Ovary (tissue), 9 donors: ENCODE results near the gene HCN2. TPM values are rescaled to one million over a fixed set of nuclear protein-coding genes. Genes with fewer than 3 reads are reported as not detected.
A peak's percentile ranks its signal among the peaks of the same experiment; 100 is the strongest.

Source experiments
- DNase-seq, 5 donors: peaks; one replicate each; pipeline ENCODE4 v3.0.0-alpha.2; 2019 to 2020
- H3K27ac ChIP-seq, 2 donors: fragments of 200-600 bp; one replicate each; pipeline versions ENCODE4 v1.5.1 to v1.8.0; 2019 to 2022
- H3K27me3 ChIP-seq: fragments of 200-600 bp; one replicate; pipeline ENCODE4 v1.8.0; 2022
- H3K36me3 ChIP-seq: fragments of 200-600 bp; sonication (generic); one replicate; pipeline ENCODE4 v1.5.1; 2019
- H3K4me1 ChIP-seq: one replicate; pipeline ENCODE4 v1.8.1; 2013; ENCODE audit warnings: mild to moderate bottlenecking, moderate library complexity; ENCODE audit not compliant: insufficient read depth
- H3K4me3 ChIP-seq: fragments of 200-600 bp; sonication (generic); one replicate; pipeline ENCODE4 v1.5.1; 2017
- H3K9me3 ChIP-seq, 2 donors: fragments of 200-600 bp in 1 of 2; sonication (generic) in 1 of 2; one replicate each; pipeline versions ENCODE4 v1.5.1 to v1.8.1; 2013 to 2019; ENCODE audit warnings: mild to moderate bottlenecking in 1 of 2, moderate library complexity in 1 of 2
- EP300 ChIP-seq: sonication (generic); formaldehyde crosslinking; IDR thresholded peaks from one replicate; pipeline ENCODE4 v1.6.1; 2017; ENCODE audit warnings: antibody characterized with exemption
- POLR2A ChIP-seq: fragments of 450-650 bp; IDR thresholded peaks from one replicate; pipeline ENCODE4 v1.6.1; 2017; ENCODE audit warnings: antibody characterized with exemption, mild to moderate bottlenecking, moderate library complexity
- WGBS, 3 donors: extraction: QIAGEN DNeasy Blood & Tissue Kit in 1 of 3; methylation state at CpG; one replicate each; pipeline versions ENCODE4 v1.1.5 to v1.1.7; 2013 to 2017; 5-methylcytosine and 5-hydroxymethylcytosine counted together
- intact Hi-C, 4 donors: fragments of 100-400 bp; cut with DNase I; formaldehyde crosslinking; loops; one replicate each; pipeline versions ENCODE4 v1.11.0 to v1.15.1; 2022 to 2023
- polyA plus RNA-seq, 2 donors: library from polyadenylated mRNA; stranded (reverse); fragments of 200-250 nt in 1 of 2; fragments of 350-450 nt in 1 of 2; fragmentation: Illumina TruSeq in 1 of 2; extraction: RNeasy Lipid Tissue Mini Kit (QIAGEN cat#74804) in 1 of 2; gene quantifications; one replicate each; pipeline ENCODE4 v1.2.3, GENCODE V29; 2013 to 2014
- total RNA-seq, 7 donors: library from RNA; depleted of rRNA in 2 of 7; stranded (reverse); fragments of >200 nt in 2 of 7; fragmentation: NEBNext Ultra II Directional in 3 of 7; extraction: Animal tissue kit (Norgen Biotek cat#: 25700) in 3 of 7; gene quantifications; one replicate each; pipeline versions ENCODE4 v1.1.0 to v1.2.4, GENCODE V29; 2016 to 2023
- TF ChIP-seq, protein P1 (sequence below), 3 donors: fragments of 450-650 bp in 2 of 3; fragments of 200-600 bp in 1 of 3; IDR thresholded peaks; one replicate each; pipeline versions ENCODE4 v1.5.1 to v1.8.0; 2016 to 2022; ENCODE audit warnings: antibody characterized with exemption in 3 of 3, mild to moderate bottlenecking in 1 of 3
- donor health status: DM: no; HTN: no; CAD: no; lungs with moderate emphysema.
- donor health status: DM: no; HTN: no; CAD: no.
- donor health status: Bipolar disorder and iron deficiency.
- donor health status: DM: yes; HTN: yes; CAD: no.
- donor health status: DM: no; HTN: no; CAD: no.
- donor health status: DM: yes; HTN: yes; CAD: no.

HCN2 gene
- total and polyA plus RNA-seq, 9 donors: 0.07 to 0.23 (median 0.12) TPM; not detected in 5

GRCh38 chr19:548886-549830 is 40.5 kb upstream of the HCN2 start:
- TF ChIP-seq, protein P1, sequence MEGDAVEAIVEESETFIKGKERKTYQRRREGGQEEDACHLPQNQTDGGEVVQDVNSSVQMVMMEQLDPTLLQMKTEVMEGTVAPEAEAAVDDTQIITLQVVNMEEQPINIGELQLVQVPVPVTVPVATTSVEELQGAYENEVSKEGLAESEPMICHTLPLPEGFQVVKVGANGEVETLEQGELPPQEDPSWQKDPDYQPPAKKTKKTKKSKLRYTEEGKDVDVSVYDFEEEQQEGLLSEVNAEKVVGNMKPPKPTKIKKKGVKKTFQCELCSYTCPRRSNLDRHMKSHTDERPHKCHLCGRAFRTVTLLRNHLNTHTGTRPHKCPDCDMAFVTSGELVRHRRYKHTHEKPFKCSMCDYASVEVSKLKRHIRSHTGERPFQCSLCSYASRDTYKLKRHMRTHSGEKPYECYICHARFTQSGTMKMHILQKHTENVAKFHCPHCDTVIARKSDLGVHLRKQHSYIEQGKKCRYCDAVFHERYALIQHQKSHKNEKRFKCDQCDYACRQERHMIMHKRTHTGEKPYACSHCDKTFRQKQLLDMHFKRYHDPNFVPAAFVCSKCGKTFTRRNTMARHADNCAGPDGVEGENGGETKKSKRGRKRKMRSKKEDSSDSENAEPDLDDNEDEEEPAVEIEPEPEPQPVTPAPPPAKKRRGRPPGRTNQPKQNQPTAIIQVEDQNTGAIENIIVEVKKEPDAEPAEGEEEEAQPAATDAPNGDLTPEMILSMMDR (IDR thresholded peaks at IDR 0.05): no peak
- no peak for TF ChIP-seq POLR2A
- no peak for TF ChIP-seq EP300
- Histone ChIP-seq H3K27ac (no peak overlapping the region), H3K9me3 (no peaks in the 10 kb centered on the region), H3K4me3 (no peak overlapping the region), H3K36me3 (no peaks in the 10 kb centered on the region), H3K4me1 (no peaks in the 10 kb centered on the region), H3K27me3 (no peaks in the 10 kb centered on the region)
- no peak for DNase-seq
- intact Hi-C loops: loop anchor here in 1 of 4 donors (5.0 kb wide), 1 partner anchor 408 kb away; no protein-coding TSS in a partner anchor
- 53 to 66% (median 56%) methylated on average over 50 to 52 of the region's 52 CpGs for whole genome bisulfite sequencing, 3 donors

DNA sequence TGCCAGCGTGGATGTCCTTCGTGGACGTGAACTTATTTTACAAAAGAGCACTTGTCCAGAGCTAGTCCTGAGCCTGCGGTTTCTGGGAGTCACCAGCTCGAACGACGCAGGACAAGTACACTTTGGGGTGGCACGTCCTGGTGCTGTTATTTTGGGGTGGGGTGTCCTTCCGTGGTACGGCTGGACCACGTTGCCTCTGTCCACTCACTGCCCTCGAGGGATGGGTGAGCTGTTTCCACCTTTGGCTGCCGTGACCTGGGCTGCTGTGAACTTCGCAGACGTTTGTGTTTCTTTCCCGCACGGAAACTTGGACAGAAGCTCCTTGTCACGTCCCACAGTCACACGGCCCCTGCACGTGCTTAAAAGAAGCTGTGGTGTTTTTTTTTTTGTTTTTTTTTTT is 34.9 kb upstream of the HCN2 start:
- no peak for DNase-seq
- H3K4me3 ChIP-seq: no peak overlapping the region
- H3K4me1 ChIP-seq: peaks cover 6% of the 10 kb centered on the region
- no peaks in the 10 kb centered on the region for H3K27me3 ChIP-seq
- H3K9me3 ChIP-seq: no peaks in the 10 kb centered on the region
- TF ChIP-seq POLR2A (no peak), EP300 (no peak)
- TF ChIP-seq, protein P1 (IDR thresholded peaks at IDR 0.05): no peak
- intact Hi-C loops: no loop called here
- WGBS, 3 donors: 66 to 79% (median 71%) methylated on average over 20 of the region's 20 CpGs
- H3K27ac ChIP-seq: no peak overlapping the region
- H3K36me3 ChIP-seq: no peaks in the 10 kb centered on the region

DNA sequence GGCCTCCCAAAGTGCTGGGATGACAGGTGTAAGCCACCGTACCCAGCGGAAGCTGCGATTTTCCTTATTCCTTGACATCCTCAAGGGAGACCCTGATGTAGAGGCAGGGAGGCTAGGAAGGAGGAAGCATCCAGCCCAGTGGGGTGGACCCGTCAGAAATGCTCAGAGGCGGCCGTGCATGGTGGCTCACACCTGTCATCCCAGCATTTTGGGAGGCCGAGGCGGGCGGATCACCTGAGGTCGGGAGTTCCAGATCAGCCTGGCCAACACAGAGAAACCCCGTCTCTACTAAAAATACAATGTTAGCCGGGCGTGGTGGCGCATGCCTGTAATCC is 34.2 kb upstream of the HCN2 start:
- no peak for DNase-seq
- Histone ChIP-seq H3K4me1 (peaks cover 6% of the 10 kb centered on the region), H3K4me3 (no peak overlapping the region), H3K27ac (no peak overlapping the region), H3K27me3 (no peaks in the 10 kb centered on the region), H3K36me3 (no peaks in the 10 kb centered on the region), H3K9me3 (no peaks in the 10 kb centered on the region)
- 90 to 94% (median 93%) methylated on average over 14 of the region's 14 CpGs for WGBS, 3 donors
- TF ChIP-seq POLR2A: no peak
- no peak for TF ChIP-seq EP300
- TF ChIP-seq, protein P1 (IDR thresholded peaks at IDR 0.05): no peak
- intact Hi-C loops: no loop called here

DNA sequence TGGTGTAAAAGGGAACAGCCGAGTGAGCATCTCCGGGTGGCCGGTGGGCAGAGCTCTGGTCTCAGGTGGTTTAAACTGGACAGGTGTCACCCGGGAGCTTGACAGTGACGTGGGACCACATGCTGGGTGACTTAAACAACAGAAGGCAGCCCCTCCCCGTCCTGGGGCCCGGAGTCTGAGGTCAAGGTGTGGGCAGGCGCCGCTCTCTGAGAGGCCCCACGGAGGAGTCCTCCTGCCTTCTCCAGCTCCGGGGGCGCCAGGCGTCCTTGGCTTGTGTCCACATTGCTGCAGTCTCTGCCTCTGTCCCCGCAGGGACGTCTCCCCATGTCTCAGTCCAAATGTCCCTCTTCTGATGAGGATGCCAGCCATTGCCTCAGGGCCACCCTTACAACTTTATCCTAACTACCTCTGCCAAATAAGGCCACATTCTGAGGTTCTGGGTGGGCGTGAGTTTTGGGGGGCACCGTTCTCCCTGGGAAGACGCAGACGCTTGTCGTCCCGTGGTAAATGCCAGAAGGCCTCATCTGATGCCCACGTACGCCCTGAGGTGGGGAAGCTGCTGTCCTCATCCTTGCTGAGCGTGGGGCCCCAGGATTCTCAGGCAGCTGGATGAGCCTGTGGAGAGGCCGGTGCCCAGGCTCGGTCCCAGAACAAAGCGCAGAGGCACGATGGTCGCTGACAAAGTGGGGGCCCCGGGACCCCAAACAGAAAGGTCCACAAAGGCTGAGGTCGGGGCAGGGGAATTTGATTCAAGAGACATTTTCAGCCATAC is 32.9 kb upstream of the HCN2 start:
- H3K4me1 ChIP-seq: peaks cover 6% of the 10 kb centered on the region
- no peak overlapping the region for H3K4me3 ChIP-seq
- H3K27ac ChIP-seq: no peak overlapping the region
- intact Hi-C loops: no loop called here
- no peaks in the 10 kb centered on the region for H3K36me3 ChIP-seq
- H3K9me3 ChIP-seq: no peaks in the 10 kb centered on the region
- WGBS, 3 donors: 76 to 79% (median 77%) methylated on average over 31 of the region's 31 CpGs
- peak in 1 of 5 donors; percentile 14 for DNase-seq
- no peaks in the 10 kb centered on the region for H3K27me3 ChIP-seq
- TF ChIP-seq EP300 (no peak), POLR2A (no peak)
- TF ChIP-seq, protein P1 (IDR thresholded peaks at IDR 0.05): no peak
